Epithelial cell of esophagus (primary cell): Measurements from ENCODE around the gene CXCL17.

Experiments used
- DNase-seq: peaks from one replicate; pipeline ENCODE4 v3.0.0; 2010; ENCODE audit warnings: low read depth
- H3K4me3 ChIP-seq: 2 replicates; pipeline ENCODE4 v1.5.1; 2011; ENCODE audit warnings: mild to moderate bottlenecking, low read length, control low read depth
- CTCF ChIP-seq: IDR thresholded peaks from 2 replicates; pipeline ENCODE4 v1.5.1; 2011; ENCODE audit warnings: low read depth, mild to moderate bottlenecking, low read length, control low read depth, inconsistent platforms; ENCODE audit not compliant: insufficient read depth; ENCODE audit errors: missing control alignments

CXCL17 gene

GRCh38 chr19:42433503-42434260 lies 9.1 kb downstream of the CXCL17 start:
- DNase-seq: peak; percentile 63
- no peak overlapping the region for H3K4me3 ChIP-seq
- TF ChIP-seq CTCF: peak; percentile 84

GRCh38 chr19:42431486-42431885 lies 11.3 kb downstream of the CXCL17 start:
- DNase-seq: no peak
- no peak for TF ChIP-seq CTCF
- H3K4me3 ChIP-seq: no peak overlapping the region

- no peak overlapping the region for H3K4me3 ChIP-seq
- no peak for DNase-seq
- TF ChIP-seq CTCF: no peak
Observed at GRCh38 chr19:42428676-42429075, 14.1 kb downstream of the CXCL17 start.

GRCh38 chr19:42427313-42427712 lies 15.4 kb downstream of the CXCL17 start, which contains the start of gene LIPE:
TSS of gene LIPE (minus strand) at chr19:42427388. CDS start at chr19:42427149, 239 bp downstream.
- H3K4me3 ChIP-seq: no peak within 1 kb of the TSS
- no peak for DNase-seq
- TF ChIP-seq CTCF: no peak

- no peak for DNase-seq
- no peak overlapping the region for H3K4me3 ChIP-seq
- no peak for TF ChIP-seq CTCF
Observed at GRCh38 chr19:42426643-42427042, 16.1 kb downstream of the CXCL17 start.

GRCh38 chr19:42424712-42425131 lies 18.0 kb downstream of the CXCL17 start:
- DNase-seq: no peak
- no peak for TF ChIP-seq CTCF

GRCh38 chr19:42424345-42424707 lies 18.4 kb downstream of the CXCL17 start:
- no peak for DNase-seq
- H3K4me3 ChIP-seq: no peak overlapping the region
- TF ChIP-seq CTCF: no peak

More at GRCh38 chr19:42424712-42425131, 18.0 kb downstream of the CXCL17 start:
- no peak overlapping the region for H3K4me3 ChIP-seq
